Iris pigment epithelial cell (primary cell): ENCODE measurements around the gene PPP1R10.

Source experiments
- DNase-seq: peaks from one replicate; pipeline ENCODE4 v3.0.0-alpha.2; 2011; ENCODE audit warnings: low read depth

PPP1R10 gene

GRCh38 chr6:30619561-30619960 lies 2.5 kb upstream of the PPP1R10 start:
- no peak for DNase-seq

- DNase-seq, result no peak
Measured at GRCh38 chr6:30618270-30618797, 1.3 kb upstream of the PPP1R10 start.

- peak; percentile 99 for DNase-seq
Measured at GRCh38 chr6:30617565-30618269, 674 bp upstream of the PPP1R10 start, which contains the start of gene MRPS18B. Gene MRPS18B (plus strand): TSS chr6:30617840. CDS start chr6:30617866, 26 bp downstream.

GRCh38 chr6:30615958-30616810 lies 859 bp downstream of the PPP1R10 start:
- DNase-seq, result peak; percentile 21

GRCh38 chr6:30615219-30615957 lies 1.7 kb downstream of the PPP1R10 start:
- DNase-seq, result peak; percentile 83

GRCh38 chr6:30614843-30615218 lies 2.2 kb downstream of the PPP1R10 start:
- DNase-seq, result peak; percentile 98

GRCh38 chr6:30614044-30614842 lies 2.8 kb downstream of the PPP1R10 start:
- no peak for DNase-seq

- DNase-seq, result no peak
Measured at GRCh38 chr6:30613251-30614043, 3.6 kb downstream of the PPP1R10 start.

GRCh38 chr6:30612687-30613248 lies 4.3 kb downstream of the PPP1R10 start:
- DNase-seq, result peak; percentile 77

- peak; percentile 48 for DNase-seq
Measured at GRCh38 chr6:30612213-30612612, 4.8 kb downstream of the PPP1R10 start.

GRCh38 chr6:30611856-30612194 lies 5.2 kb downstream of the PPP1R10 start:
- no peak for DNase-seq

- DNase-seq, result no peak
Measured at GRCh38 chr6:30611150-30611855, 5.7 kb downstream of the PPP1R10 start.

- DNase-seq, result no peak
Measured at GRCh38 chr6:30610065-30610464, 7.0 kb downstream of the PPP1R10 start.

- DNase-seq, result no peak
Measured at GRCh38 chr6:30603961-30604360, 13.1 kb downstream of the PPP1R10 start.

- no peak for DNase-seq
Measured at GRCh38 chr6:30601815-30602641, 15.0 kb downstream of the PPP1R10 start.

- DNase-seq, result no peak
Measured at GRCh38 chr6:30601436-30601814, 15.6 kb downstream of the PPP1R10 start.

- DNase-seq, result no peak
Measured at GRCh38 chr6:30600451-30600961, 16.5 kb downstream of the PPP1R10 start.

- DNase-seq, result no peak
Measured at GRCh38 chr6:30599625-30600324, 17.3 kb downstream of the PPP1R10 start.
